NK-92 treated with Interleukin-12 subunit alpha and Interleukin-12 subunit beta, amount 100 ng/mL, for 24 hours (cell line): ENCODE results near the gene TRIM74.
"Not testable (repeated sequence)": the region's sequence is repeated elsewhere in the genome, so short reads cannot be mapped to it uniquely, and the experiment has no call there.

Experiments
- DNase-seq: peaks from one replicate; lab custom pipeline; 2025; lab: John Stamatoyannopoulos, UW

TRIM74 gene

DNA sequence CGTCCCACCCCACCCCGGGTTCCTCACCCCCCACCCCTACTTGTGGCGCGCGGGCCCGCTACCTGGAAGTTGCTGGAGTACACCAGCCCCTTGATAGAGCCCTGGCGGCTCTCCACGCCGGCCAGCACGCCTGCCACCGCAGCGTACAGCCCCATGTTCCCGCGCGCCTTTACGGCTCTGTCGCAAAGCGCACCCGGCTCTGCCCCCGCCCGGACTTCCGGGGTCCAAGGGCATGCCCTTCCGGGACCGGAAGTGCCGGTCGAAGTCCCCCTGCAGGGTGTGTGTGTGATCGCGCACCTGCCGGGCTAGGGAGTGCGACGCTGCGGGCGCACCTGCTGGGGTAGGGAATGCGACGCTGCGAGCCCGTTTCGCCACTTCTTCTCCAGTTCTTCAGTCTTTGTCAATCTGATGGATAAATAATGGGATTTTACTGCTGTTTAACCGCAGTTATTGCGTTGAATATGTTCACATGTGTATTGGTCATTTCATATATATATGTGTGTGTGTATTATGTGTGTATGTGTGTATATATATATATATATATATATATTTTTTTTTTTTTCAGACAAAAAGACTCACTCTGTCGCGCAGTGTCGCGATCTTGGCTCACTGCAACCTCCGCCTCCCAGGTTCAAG lies 14.6 kb downstream of the TRIM74 start:
- not testable (repeated sequence) for DNase-seq

DNA sequence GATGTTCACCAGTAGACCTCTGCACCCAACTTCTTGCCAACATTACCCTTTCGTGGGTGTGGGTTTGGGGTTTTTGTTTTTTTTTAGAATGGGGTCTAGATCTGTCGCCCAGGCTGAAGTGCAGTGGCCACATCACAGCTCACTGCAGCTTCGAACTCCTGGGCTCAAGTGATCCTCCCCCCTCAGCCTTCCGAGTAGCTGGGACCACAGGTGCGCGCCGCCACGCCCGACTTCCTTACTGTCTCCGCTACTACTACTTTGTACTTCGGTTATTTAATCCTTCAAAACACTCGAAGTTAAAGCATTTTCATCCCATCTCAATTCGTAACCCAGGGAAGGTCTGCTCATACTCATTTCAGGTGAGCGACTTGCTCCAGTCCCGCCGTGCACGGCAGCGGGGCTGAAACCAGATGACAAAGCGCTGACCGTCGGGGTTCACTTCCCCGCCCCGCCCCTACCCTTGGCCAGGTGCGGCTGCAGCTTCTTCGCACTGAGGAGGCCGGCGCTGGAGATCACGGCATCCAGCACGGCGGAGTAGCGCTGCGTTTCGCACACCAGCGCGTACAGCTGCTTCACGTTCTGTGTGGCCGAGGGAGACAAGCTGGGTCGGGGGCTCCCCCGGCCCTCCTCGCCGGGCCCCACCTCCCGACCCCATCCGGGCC lies 15.2 kb downstream of the TRIM74 start:
- not testable (repeated sequence) for DNase-seq

DNA sequence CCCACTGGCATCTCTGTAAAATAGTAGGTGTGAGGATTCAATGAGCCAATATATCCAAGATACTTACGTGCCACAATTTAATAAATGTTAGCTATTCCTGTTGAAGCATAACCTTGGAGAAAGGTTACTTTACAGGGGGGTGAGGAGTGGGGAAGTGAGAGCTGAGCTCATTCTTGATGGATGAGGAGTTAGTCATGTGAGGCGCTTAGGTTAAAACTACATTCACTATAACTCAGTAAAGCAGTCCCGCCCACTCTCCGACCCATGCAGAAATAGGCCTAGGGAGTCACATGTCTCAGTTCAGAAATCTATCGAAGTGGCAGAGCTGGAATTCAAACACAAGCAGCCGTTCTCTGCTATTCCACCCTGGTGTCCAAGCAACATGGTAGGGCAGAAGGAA lies 18.8 kb downstream of the TRIM74 start:
- not testable (repeated sequence) for DNase-seq

DNA sequence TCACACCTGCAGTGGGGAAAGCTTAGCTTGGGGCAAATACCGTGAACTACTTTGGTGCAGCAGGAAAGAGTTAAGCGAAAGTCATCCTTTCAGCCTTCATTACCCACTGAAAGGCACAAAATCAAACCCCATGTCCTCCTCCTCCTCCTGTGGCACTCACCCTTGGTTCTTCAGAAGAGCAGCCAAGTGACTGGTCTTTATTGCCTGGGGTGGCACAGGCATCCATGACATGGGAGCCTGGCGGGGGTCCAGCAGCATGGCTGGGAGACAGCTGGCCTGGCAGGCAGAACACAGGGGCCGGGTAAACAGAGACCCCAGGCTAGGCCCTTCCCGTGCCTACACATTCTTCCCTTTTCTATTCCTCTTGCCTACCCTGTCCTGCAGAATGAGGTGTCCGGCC lies 19.6 kb downstream of the TRIM74 start:
- DNase-seq: not testable (repeated sequence)

DNA sequence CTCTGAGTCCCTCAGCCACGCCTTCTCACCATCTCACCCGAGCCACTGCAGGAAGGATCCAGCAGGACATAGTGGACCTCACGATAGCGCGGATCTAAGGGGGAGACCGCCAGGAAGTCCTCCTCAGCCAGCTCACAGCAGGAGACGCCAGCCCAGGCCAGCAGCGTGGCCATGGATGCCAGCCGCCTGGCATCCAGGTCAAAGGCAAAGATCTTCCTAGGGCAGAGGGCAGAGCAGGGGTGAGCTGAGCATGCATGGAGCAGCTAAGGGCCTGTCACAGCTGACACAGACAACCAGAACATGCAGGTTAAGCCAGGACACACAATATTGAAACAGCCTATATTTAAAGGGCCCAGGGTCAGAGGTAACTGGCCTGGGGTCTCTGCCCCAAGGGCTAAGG lies 20.0 kb downstream of the TRIM74 start:
- DNase-seq: not testable (repeated sequence)

DNA sequence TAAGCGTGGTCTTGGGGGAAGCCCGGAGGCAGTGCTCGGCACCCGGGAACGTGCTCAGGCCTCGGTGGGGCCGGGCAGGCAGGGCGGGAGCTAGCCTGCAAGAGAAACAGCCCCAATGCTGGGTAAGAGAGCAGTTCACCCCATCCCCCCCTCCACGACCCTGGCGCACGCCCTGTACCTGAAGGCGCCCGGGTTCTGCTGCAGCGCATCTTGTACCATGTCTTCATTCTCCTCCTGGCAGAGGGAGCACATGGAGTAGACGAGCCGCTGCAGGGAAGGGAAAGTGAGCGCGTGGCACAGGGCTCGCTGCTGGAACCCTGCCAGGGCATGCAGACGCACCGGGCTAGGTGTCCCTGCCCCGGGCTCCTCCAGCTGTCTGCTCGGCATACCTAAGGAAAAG lies 20.6 kb downstream of the TRIM74 start:
- not testable (repeated sequence) for DNase-seq

DNA sequence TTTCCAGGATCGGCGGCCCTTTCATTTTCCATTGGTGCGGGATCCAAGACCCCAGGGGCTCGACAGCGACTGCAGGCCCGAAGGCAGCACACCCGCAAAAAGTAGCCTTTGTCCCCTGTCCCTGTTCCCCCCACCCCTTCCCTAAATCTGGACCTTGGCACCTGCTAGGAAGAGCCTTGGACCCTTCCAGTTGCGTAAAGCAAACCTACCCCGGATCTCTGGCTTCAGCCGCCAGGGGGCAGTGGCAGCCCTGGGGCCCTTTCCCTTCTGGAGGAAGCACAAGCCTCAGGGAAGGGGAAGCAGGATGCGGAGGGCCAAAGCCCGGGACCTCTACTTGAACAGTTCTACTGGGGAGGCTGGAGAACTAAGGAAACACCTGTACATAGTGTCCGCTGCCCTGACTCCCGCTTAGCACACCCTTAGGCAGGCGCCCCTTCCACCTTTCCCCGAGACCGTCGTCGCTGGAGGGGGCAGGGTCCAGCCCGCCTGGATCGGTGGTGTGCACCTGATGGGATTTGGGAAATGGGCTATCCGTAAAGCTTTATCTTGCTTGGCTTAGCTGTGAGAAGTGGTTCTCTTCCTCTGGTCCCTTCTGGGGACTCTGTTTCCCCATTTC lies 23.0 kb downstream of the TRIM74 start:
- not testable (repeated sequence) for DNase-seq

DNA sequence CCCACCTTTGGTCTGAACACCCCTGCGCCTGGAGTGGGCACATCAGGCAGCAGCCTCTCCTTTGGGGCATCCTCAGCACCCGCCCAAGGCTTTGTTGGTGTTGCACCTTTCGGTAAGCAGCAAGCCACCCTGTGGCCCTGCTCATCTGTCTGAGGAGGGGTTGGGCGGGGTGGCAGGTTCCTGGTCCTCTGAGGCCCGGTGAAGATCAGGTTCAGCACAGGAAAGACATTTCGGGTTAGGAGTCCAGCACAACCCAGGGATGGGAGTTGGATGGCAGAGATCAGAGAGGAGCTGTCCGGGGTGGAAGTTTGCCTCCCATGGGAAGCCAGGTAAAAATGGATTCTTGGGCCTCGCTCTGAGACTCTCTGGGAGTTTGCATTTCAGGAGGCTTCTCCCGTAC lies 23.7 kb downstream of the TRIM74 start:
- not testable (repeated sequence) for DNase-seq

DNA sequence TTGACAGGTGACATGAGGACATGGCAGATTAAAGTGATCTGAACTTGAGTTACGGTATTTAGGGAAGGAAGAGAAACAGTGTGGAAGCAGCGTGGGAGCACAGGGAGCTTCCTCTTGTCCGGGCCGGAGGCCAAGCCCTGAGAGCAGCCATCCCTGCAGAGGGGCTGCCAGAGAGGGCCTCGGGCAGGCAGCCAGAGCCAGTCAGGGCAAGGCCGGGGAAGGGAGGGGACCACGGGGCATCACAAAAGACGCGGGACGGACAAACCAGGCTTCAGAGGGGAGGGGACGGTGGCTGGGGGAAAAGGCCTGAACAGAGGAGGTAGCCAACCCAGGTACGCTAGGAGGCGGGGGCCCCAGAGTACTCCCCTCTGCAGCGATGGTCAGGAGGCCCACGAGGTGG lies 24.3 kb downstream of the TRIM74 start:
- not testable (repeated sequence) for DNase-seq

DNA sequence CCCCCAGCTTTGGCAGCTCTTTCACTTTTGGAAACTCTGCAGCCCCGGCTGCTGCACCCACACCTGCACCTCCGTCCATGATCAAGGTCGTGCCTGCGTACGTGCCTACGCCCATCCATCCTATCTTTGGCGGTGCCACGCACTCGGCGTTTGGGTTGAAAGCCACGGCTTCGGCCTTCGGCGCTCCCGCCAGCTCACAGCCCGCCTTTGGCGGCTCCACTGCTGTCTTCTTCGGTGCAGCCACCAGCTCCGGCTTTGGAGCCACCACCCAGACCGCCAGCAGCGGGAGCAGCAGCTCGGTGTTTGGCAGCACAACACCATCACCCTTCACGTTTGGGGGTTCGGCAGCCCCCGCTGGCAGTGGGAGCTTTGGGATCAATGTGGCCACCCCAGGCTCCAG lies 26.3 kb downstream of the TRIM74 start:
- not testable (repeated sequence) for DNase-seq

DNA sequence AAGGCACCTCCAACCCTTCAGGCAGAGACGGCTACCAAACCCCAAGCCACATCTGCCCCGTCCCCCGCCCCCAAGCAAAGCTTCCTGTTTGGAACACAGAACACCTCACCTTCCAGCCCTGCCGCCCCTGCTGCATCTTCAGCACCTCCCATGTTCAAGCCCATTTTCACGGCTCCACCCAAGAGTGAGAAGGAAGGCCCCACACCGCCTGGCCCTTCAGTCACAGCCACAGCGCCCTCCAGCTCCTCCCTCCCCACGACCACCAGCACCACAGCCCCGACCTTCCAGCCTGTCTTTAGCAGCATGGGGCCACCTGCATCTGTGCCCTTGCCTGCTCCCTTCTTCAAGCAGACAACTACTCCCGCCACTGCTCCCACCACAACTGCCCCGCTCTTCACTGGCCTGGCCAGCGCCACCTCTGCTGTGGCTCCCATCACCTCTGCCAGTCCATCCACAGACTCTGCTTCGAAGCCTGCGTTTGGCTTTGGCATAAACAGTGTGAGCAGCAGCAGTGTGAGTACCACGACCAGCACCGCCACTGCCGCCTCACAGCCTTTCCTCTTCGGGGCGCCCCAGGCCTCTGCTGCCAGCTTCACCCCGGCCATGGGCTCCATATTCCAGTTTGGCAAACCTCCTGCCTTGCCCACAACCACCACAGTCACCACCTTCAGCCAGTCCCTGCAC lies 27.1 kb downstream of the TRIM74 start:
- DNase-seq: not testable (repeated sequence)

DNA sequence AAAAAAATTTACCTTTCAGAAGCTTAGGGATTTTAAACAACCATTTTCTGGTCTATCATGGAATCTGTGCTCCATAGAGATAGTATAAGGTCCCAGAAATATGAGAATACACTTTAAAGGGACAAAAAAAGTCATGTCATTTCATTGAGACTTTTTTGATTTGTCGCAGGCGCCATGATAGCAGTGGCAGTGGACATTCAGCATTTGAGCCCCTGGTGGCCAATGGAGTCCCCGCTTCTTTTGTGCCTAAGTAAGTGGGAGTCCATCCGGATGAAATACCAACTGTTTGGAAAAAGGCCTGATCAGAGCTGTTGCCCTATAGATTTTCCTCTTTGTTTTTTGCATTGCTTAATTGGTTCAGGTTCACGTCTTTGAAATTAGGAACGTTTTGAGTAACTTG lies 41.0 kb downstream of the TRIM74 start:
- not testable (repeated sequence) for DNase-seq

DNA sequence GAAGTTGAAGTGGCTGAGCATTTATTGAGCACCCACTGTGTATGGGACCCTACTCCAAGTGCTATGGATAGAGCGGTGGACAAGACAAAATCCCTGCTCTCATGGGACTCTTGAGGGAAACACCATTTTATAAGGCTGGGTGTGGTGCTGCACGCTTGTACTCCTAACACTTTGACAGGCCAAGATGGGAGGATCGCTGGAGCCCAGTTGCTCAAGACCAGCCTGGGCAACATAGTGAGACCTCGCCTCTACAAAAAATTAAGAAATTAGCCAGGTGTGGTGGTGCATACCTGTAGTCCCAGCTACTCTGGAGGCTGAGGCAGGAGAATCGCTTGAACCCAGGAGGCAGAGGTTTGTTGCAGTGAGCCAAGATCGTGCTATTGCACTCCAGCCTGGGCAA lies 41.5 kb downstream of the TRIM74 start:
- not testable (repeated sequence) for DNase-seq

DNA sequence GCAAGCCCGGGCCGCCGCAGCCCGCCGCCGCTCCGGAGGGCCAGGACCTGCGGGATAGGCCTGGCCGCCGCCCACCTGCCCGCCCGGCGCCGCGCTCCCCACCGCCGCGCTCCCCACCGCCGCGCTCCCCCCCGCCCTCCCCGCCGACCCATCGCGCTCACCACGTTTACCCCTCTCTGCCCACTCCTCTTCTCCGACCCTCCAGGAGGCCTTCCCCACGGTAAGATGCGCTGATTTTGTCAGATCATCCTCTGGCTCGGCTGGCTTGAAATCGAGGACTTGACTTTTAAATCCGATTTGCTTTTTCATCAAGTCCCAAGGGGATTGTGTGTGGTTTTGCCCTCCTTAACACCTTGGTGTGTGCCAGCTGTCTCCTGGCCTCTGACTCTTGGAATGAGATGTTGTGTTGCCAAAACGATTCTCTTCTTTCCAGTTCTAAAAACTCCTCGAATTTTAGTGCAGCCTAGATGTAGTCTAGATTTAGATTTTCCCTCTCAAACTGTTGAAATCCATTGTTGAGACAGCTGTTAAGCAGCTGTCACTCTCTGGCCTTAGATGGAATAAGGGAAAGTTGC lies 43.6 kb downstream of the TRIM74 start:
- no peak for DNase-seq

DNA sequence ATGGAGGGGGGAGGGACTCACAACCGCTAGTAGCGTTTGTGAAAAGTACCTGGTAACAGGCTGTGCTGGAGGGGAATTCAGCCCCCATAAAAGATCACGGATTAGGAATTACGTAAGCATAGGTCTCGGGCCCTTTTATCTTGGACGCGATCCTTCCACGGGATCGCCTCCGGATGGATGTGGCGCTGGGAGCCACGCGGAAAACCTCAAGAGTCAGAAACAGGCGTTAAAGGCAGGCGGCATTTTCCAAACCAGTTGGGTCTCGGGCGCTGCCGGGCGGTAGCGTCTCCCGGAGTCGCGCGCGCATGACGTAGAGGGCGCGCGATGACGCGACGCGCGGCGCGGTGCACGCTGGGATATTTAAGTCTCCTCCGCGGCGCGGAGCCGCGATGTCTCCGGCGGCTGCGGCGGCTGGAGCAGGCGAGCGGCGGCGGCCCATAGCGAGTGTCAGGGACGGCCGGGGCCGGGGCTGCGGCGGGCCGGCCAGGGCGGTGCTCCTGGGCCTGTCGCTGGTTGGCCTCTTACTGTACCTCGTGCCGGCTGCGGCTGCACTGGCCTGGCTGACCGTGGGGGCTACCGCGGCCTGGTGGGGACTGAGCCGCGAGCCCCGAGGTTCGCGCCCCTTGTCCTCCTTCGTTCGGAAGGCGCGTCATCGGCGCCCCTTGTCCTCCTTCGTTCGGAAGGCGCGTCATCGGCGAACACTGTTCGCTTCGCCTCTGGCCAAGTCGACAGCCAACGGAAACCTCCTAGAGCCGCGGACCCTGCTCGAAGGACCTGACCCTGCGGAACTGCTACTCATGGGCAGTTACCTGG lies 44.3 kb downstream of the TRIM74 start, which contains the start of gene POM121:
Gene POM121 (plus strand): TSS at position 363 of the 813 bp plus-strand sequence. CDS start 27 bp downstream, at position 390.
- peak; percentile 71 for DNase-seq

DNA sequence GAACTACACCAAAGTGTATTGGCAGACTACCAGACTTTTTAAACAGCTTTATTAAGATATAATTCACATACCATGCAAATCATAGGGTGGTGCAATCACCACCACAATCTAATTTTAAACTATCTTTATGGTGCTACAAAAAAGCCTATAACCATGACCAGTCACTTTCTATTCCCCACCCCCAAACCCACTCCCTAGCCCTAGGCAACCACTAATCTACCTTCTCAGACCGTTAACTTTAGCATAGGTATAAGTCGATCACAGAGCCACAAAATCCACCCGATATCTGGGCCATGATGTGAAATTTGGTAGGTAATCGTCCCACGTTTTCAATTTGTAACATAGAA lies 44.9 kb downstream of the TRIM74 start:
- DNase-seq: no peak

DNA sequence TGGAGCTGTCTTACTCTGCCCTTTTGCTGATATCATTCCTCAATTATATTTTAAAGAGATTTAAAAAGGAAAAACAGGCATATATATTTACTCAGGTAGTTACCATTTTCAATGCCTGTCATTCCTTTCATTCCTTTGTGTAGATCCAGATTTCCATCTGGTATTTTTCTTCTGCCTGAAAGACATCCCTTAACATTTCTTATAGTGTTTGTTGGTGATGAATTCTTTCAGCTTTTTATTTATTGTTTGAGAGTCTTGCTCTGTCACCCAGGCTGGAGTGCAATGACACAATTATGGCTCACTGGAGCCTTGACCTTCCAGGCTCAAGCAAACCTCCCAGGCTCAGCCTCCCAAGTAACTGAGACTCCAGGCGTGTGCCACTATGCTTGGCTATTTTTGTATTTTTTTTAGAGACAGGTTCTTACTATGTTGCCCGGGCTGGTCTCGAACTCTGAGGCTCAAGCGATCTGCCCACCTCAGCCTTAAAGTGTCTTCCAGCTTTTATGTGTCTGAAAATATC lies 50.0 kb downstream of the TRIM74 start:
- no peak for DNase-seq

DNA sequence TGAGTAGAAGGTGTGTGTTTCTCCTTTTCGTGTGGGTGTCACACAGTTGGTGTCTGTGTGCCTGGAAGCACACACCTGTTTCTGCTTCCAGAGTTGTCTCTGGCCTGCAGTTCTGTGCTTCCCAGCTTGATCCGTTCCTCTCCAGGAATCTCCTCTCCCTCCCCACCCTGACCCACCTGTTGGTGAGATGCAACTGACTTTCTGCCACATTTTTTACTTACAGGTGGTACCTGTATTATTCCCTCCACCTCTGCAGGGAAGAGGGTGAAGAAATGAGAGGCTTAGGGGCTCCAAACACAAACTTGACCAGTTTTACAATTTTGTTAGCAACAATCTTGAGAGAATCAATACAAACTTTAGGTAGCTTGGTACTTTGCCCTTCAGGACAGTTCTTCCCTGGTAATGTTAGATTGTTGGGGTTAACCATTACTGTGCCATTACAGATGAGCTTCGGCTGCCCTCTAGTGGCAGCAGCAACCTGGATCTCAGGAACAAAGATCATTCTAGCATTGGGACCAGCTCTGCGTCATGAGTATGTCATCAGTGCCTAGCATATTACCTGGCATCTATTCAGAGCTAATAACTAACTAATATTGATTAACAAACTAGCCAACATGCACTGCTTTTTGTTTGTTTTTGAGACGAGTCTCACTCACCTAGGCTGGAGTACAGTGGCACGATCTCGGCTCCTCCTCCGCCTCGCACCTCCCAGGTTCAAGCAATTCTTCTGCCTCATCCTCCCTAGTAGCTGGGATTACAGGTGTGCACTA lies 54.3 kb downstream of the TRIM74 start:
- DNase-seq: not testable (repeated sequence)

DNA sequence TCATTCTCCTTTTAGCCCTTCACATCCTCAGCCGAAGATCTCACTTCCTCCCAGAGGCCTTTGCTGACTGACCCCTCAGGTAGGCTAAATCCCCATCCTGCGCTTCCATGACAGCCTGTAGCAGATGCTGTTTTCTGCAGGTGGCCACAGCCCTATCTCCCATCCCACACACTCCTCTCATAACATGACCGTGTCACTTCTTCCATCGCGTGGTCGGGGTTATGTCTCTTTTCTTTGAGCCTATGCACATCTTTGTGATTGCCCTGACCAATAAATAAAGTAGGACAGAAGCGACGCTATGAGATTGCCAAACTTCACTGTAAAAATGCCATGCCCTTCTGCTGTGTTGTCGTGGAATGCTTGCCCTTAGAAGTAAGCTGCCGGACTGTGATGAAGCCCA lies 55.5 kb downstream of the TRIM74 start:
- DNase-seq: not testable (repeated sequence)

DNA sequence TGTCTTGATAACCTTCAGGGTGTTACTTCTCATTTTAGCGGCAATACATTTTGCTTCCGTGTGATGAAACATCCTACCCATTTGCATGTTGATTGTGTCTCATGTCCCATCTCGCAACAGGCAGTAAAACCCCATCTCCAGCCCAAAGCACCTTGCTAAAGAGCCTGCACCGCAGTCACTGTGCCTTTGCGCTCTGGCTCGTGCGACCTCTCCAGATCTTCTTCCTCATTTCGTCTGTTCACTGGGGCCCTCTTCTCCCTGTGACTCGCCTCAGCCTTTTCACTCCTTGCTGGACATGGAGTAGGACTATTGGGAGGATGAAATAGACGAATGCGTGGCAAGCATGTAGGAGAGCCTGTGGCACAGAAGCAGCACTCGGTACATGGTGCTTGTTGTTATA lies 57.9 kb downstream of the TRIM74 start:
- not testable (repeated sequence) for DNase-seq
